ENCODE data around the gene CINP. TPM values are rescaled to one million over a fixed set of nuclear protein-coding genes. Genes with fewer than 3 reads are reported as not detected.
"Not testable (repeated sequence)": the region's sequence is repeated elsewhere in the genome, so short reads cannot be mapped to it uniquely, and the experiment has no call there.

CINP gene
- total RNA-seq, 1 donor from 2014 or later, result 25.9 TPM

GRCh38 chr14:102359341-102359740 lies 3.3 kb downstream of the CINP start:
- no peak for DNase-seq
- Mint-ChIP-seq H3K4me1 (ENCODE audit: low read depth, unreplicated experiment) (peaks cover 10% of the 10 kb centered on the region), H3K27ac (ENCODE audit: unreplicated experiment) (no peak overlapping the region), H3K9me3 (ENCODE audit: unreplicated experiment) (peaks cover 6% of the 10 kb centered on the region), H3K36me3 (ENCODE audit: unreplicated experiment) (no peaks in the 10 kb centered on the region), H3K27me3 (ENCODE audit: unreplicated experiment) (no peaks in the 10 kb centered on the region), H3K4me3 (ENCODE audit: unreplicated experiment) (no peak overlapping the region)
- TF ChIP-seq, protein P1, sequence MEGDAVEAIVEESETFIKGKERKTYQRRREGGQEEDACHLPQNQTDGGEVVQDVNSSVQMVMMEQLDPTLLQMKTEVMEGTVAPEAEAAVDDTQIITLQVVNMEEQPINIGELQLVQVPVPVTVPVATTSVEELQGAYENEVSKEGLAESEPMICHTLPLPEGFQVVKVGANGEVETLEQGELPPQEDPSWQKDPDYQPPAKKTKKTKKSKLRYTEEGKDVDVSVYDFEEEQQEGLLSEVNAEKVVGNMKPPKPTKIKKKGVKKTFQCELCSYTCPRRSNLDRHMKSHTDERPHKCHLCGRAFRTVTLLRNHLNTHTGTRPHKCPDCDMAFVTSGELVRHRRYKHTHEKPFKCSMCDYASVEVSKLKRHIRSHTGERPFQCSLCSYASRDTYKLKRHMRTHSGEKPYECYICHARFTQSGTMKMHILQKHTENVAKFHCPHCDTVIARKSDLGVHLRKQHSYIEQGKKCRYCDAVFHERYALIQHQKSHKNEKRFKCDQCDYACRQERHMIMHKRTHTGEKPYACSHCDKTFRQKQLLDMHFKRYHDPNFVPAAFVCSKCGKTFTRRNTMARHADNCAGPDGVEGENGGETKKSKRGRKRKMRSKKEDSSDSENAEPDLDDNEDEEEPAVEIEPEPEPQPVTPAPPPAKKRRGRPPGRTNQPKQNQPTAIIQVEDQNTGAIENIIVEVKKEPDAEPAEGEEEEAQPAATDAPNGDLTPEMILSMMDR (IDR thresholded peaks at IDR 0.05; ENCODE audit: partially characterized antibody, unreplicated experiment), result no peak

DNA sequence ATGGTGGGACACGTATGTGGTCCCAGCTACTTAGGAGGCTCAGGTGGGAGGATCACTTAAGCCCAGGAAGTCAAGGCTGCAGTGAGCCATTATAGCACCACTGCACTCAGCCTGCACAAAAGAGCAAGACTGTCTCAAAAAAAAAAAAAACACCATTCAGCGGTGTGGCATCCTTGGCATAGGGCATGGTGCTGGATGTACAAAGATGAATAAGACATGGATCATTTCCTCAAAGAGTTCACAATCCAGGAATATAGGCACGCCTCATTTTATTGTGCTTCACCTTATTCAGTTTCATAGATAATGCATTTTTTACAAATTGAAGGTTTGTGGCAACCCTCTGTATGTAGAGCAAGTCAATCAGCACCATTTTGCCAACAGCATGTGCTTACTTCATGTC lies 6.4 kb downstream of the CINP start:
- H3K4me3 Mint-ChIP-seq (ENCODE audit: unreplicated experiment), result no peak overlapping the region
- no peaks in the 10 kb centered on the region for H3K36me3 Mint-ChIP-seq (ENCODE audit: unreplicated experiment)
- no peak overlapping the region for H3K27ac Mint-ChIP-seq (ENCODE audit: unreplicated experiment)
- no peak for DNase-seq
- no peaks in the 10 kb centered on the region for H3K9me3 Mint-ChIP-seq (ENCODE audit: unreplicated experiment)
- TF ChIP-seq, protein P1 (IDR thresholded peaks at IDR 0.05; ENCODE audit: partially characterized antibody, unreplicated experiment), result no peak
- H3K4me1 Mint-ChIP-seq (ENCODE audit: low read depth, unreplicated experiment), result no peaks in the 10 kb centered on the region
- H3K27me3 Mint-ChIP-seq (ENCODE audit: unreplicated experiment), result no peaks in the 10 kb centered on the region

GRCh38 chr14:102353126-102353619 lies 9.5 kb downstream of the CINP start:
- TF ChIP-seq, protein P1 (IDR thresholded peaks at IDR 0.05; ENCODE audit: partially characterized antibody, unreplicated experiment), result no peak
- Mint-ChIP-seq H3K4me1 (ENCODE audit: low read depth, unreplicated experiment) (no peaks in the 10 kb centered on the region), H3K4me3 (ENCODE audit: unreplicated experiment) (no peak overlapping the region), H3K27ac (ENCODE audit: unreplicated experiment) (no peak overlapping the region), H3K36me3 (ENCODE audit: unreplicated experiment) (peaks cover 3% of the 10 kb centered on the region), H3K9me3 (ENCODE audit: unreplicated experiment) (no peaks in the 10 kb centered on the region), H3K27me3 (ENCODE audit: unreplicated experiment) (no peaks in the 10 kb centered on the region)
- no peak for DNase-seq

GRCh38 chr14:102352213-102352612 lies 10.5 kb downstream of the CINP start:
- Mint-ChIP-seq H3K27me3 (ENCODE audit: unreplicated experiment) (no peaks in the 10 kb centered on the region), H3K36me3 (ENCODE audit: unreplicated experiment) (peaks cover 3% of the 10 kb centered on the region), H3K9me3 (ENCODE audit: unreplicated experiment) (no peaks in the 10 kb centered on the region), H3K4me1 (ENCODE audit: low read depth, unreplicated experiment) (no peaks in the 10 kb centered on the region), H3K27ac (ENCODE audit: unreplicated experiment) (no peak overlapping the region), H3K4me3 (ENCODE audit: unreplicated experiment) (no peak overlapping the region)
- DNase-seq, result no peak
- TF ChIP-seq, protein P1 (IDR thresholded peaks at IDR 0.05; ENCODE audit: partially characterized antibody, unreplicated experiment), result no peak

DNA sequence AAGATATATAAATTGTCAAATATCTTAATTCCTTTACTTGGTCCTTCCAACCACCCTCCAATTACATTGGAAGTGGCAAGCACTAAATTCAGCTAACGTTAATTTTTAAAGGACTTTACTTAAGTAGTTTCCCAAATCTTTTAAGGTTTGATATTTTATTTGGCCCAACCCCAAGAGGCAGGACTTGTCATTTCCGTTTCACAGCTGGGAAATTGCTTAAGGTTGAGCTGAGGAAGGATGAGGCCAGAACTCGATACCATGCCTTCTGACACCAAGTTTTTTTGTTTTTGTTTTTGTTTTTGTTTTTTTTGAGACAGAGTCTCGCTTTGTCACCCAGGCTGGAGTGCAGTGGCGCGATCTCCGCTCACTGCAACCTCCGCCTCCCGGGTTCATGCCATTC lies 11.1 kb downstream of the CINP start:
- H3K9me3 Mint-ChIP-seq (ENCODE audit: unreplicated experiment); H3K27ac Mint-ChIP-seq (ENCODE audit: unreplicated experiment); DNase-seq; H3K4me1 Mint-ChIP-seq (ENCODE audit: low read depth, unreplicated experiment); H3K36me3 Mint-ChIP-seq (ENCODE audit: unreplicated experiment); H3K27me3 Mint-ChIP-seq (ENCODE audit: unreplicated experiment); H3K4me3 Mint-ChIP-seq (ENCODE audit: unreplicated experiment): not testable (repeated sequence)
